AG04450 (cell line): ENCODE data around the gene CEP164. TPM values are rescaled to one million over a fixed set of nuclear protein-coding genes. Genes with fewer than 3 reads are reported as not detected.

ENCODE experiments used
- CTCF ChIA-PET: fragments of 300-600, 350-600 bp; formaldehyde crosslinking; extraction: SDS; loops from one replicate; lab custom pipeline; 2022; ENCODE audit warnings: antibody characterized with exemption, inconsistent platforms; lab: Charles Lee
- POLR2A ChIA-PET: fragments of 350-600 bp; formaldehyde crosslinking; extraction: SDS; loops from one replicate; lab custom pipeline; 2021; ENCODE audit warnings: antibody characterized with exemption, inconsistent platforms; lab: Yijun Ruan, JAX
- DNase-seq: peaks from one replicate; pipeline ENCODE4 v3.0.0-alpha.2; 2011; ENCODE audit warnings: low read depth, low spot score
- H3K27ac ChIP-seq: one replicate; pipeline ENCODE4 v1.5.1; 2012; ENCODE audit warnings: low read depth, low read length, control low read depth
- H3K27me3 ChIP-seq: one replicate; pipeline ENCODE4 v1.6.0; 2012; ENCODE audit warnings: low read length; ENCODE audit not compliant: control insufficient read depth, insufficient read depth
- H3K4me3 ChIP-seq: 2 replicates; pipeline ENCODE4 v1.5.1; 2011; ENCODE audit warnings: mild to moderate bottlenecking, low read depth, low read length, control low read depth
- H3K9me3 ChIP-seq: 2 replicates; pipeline ENCODE4 v1.5.1; 2012; ENCODE audit warnings: low read length; ENCODE audit not compliant: control insufficient read depth, insufficient read depth
- CTCF ChIP-seq: IDR thresholded peaks from 2 replicates; pipeline ENCODE4 v1.5.1; 2011; ENCODE audit warnings: low read depth, low read length, control low read depth, inconsistent platforms
- polyA plus RNA-seq: library from polyadenylated mRNA; depleted of rRNA; stranded (reverse); fragments of >200 nt; gene quantifications from 2 replicates; pipeline ENCODE4 v1.2.3, GENCODE V29; 2011

Gene CEP164
- polyA plus RNA-seq, 1 experiment = 22.5 TPM

- CTCF ChIA-PET = no interaction called here
Observed at GRCh38 chr11:117458275-117459122, 130.8 kb downstream of the CEP164 start.

GRCh38 chr11:117459123-117459978 is 131.7 kb downstream of the CEP164 start:
- H3K27me3 ChIP-seq = peaks cover 16% of the 10 kb centered on the region
- no peak for DNase-seq
- ChIA-PET CTCF (no interaction called here), POLR2A (no interaction called here)
- no peak for TF ChIP-seq CTCF
- H3K4me3 ChIP-seq = no peak overlapping the region
- H3K9me3 ChIP-seq = no peaks in the 10 kb centered on the region; the same call in 1 of the 2 replicates
- H3K27ac ChIP-seq = no peak overlapping the region

More at GRCh38 chr11:117458275-117459122, 130.8 kb downstream of the CEP164 start:
- POLR2A ChIA-PET = no interaction called here
- Histone ChIP-seq H3K9me3 (no peaks in the 10 kb centered on the region; the same call in 1 of the 2 replicates), H3K4me3 (no peak overlapping the region), H3K27ac (no peak overlapping the region), H3K27me3 (peaks cover 9% of the 10 kb centered on the region)
- DNase-seq = no peak
- TF ChIP-seq CTCF = no peak

- ChIA-PET POLR2A (no interaction called here), CTCF (no interaction called here)
- no peak overlapping the region for H3K27ac ChIP-seq
- H3K27me3 ChIP-seq = peaks cover 16% of the 10 kb centered on the region
- no peak for DNase-seq
- TF ChIP-seq CTCF = no peak
- H3K9me3 ChIP-seq = no peaks in the 10 kb centered on the region; the same call in 1 of the 2 replicates
- H3K4me3 ChIP-seq = no peak overlapping the region
Observed at GRCh38 chr11:117459979-117460300, 132.3 kb downstream of the CEP164 start.

GRCh38 chr11:117461396-117462182 is 133.9 kb downstream of the CEP164 start:
- ChIA-PET POLR2A (no interaction called here), CTCF (interaction anchor here (1.0 kb wide), 1 partner anchor 35 kb away, joined by 3 read pairs; no protein-coding TSS in a partner anchor)
- Histone ChIP-seq H3K27me3 (peaks cover 16% of the 10 kb centered on the region), H3K4me3 (no peak overlapping the region), H3K27ac (no peak overlapping the region), H3K9me3 (no peaks in the 10 kb centered on the region; the same call in 1 of the 2 replicates)
- no peak for TF ChIP-seq CTCF
- DNase-seq = no peak
